GM21529 (cell line): ENCODE measurements around the gene TGFBR3.
A peak's percentile ranks its signal among the peaks of the same experiment; 100 is the strongest.
"Not testable (repeated sequence)": the region's sequence is repeated elsewhere in the genome, so short reads cannot be mapped to it uniquely, and the experiment has no call there.

Experiments
- ATAC-seq: cut with Tn5 transposase; IDR thresholded peaks from one replicate; pipeline ENCODE4 v1.9.1; 2021; ENCODE audit not compliant: unreplicated experiment

TGFBR3 gene

DNA sequence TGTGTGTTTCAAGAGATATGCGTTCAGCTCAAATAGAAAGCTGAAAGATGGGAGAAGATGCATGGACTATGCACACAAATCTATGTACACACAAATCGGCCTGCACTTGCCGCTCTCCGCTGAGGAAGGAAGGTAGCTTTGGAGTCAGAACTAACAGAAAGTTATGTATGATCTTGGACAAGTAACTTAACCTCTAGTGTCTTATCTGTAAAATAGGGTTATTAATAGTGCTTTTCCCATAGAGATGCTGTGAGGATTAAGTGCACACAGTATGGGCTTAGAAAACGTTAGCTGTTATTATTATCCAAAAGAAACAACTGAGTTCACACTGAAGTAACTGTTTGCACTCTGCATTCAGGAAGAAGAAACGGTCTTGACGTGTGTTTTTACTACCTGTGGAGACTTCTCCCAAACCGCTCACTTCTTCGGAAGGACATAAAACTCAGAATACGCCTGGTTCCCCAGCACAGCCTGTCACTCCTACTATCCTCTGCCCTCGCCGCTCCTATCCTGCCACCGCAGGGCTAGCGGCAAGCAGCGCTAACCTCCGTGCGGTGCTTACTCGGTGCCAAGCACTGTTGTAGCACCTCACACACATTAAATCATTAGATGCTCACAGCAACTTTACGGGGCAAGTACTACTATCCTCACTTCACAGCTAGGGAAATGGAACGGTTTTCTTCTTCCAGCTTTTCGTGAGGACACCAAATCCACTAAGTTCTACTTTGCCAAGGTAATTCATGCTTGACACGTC lies 1.3 kb downstream of the TGFBR3 start:
- ATAC-seq: no peak

DNA sequence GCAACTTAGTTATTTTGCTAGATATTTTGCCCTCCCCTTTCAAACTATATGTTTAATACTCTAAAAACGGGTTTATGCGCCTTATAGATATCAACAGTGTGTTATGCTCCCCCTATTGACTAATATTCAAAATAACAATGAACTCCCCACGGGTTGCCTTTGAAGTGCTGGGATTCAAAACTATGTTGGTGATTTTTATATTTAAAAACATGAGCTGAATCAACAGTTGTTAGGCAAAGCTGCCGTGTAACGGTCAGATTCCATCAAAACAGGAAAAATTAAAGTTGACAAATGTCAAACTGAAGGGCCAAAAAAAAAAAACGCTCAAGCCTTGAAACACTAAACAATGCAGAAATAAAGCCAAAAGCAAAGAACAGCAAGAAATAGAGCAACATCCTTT lies 2.5 kb downstream of the TGFBR3 start:
- no peak for ATAC-seq

GRCh38 chr1:91881280-91881679 lies 4.7 kb downstream of the TGFBR3 start:
- ATAC-seq: no peak

GRCh38 chr1:91879733-91880132 lies 6.2 kb downstream of the TGFBR3 start:
- no peak for ATAC-seq

DNA sequence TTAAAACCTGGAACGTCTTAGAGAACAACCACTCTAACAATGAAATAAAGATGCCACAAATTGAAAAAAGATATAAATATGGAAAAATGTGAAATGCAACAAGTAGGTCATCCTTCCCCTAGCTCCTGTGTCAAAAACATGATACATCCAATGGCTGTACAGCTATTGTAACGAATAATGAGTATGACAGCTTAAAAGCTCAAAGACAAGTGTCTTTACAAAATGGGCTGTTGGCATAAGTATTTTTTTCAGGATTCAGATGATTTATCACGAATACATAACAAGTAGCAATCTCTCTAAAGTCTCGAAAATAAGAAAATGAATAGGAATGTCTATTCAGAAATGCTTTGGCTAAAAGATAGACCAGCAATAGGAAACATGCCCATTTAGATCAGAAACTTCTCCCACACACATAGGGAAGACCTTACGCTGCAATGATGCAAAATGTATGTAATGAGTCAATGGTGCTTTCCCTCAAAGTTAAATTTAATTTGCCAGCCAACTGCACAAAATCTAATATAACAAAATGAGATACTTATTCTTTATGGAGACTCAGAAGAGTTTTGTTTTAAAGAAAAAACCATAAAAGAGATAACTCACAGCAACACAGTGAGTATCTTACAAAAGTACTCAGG lies 8.3 kb downstream of the TGFBR3 start:
- ATAC-seq: peak; percentile 52

- no peak for ATAC-seq
These were observed 9.0 kb downstream of the TGFBR3 start for GRCh38 chr1:91876781-91877573.

DNA sequence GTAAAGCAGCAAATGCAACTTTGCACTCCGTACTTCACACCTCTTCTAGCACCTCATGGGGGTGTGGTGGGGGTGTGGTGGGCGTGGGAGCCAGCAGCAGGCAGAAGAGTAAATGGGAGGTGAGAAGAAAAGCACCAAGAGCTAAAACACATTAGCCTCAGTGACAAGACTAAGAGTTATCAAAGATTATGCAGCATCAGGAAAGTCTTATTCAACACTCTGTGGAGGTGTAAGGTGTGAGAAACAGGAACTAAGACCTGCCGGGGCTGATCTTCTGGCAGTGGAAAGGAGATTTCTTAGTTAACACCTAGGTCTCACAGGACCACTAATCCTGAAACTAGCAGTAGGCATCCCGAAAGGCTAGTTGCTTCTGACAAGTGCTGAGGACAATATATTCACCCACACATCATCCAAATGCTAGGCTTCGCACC lies 9.9 kb downstream of the TGFBR3 start:
- peak; percentile 88 for ATAC-seq

DNA sequence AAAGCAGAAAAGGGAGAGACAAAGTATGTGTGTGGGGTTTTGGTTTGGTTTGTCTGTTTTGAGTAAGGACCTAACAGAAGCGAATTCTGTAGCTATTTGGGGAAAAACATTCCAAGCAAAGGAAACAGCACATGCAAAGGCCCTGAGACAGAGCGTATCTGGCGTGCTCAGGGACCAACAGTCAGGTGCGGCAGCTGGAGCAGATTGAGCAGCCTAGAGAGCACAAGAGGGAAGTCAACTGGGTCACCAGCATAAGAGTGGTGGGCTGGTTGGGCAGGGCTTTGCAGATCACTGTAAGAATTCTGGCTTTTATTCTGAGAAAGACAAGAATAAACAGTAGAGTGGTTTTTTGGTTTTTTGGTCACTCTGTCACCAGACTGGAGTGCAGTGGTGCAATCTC lies 11.8 kb downstream of the TGFBR3 start:
- no peak for ATAC-seq

GRCh38 chr1:91872559-91873081 lies 13.3 kb downstream of the TGFBR3 start:
- no peak for ATAC-seq

- ATAC-seq: no peak
These were observed 14.0 kb downstream of the TGFBR3 start for GRCh38 chr1:91872000-91872399.

DNA sequence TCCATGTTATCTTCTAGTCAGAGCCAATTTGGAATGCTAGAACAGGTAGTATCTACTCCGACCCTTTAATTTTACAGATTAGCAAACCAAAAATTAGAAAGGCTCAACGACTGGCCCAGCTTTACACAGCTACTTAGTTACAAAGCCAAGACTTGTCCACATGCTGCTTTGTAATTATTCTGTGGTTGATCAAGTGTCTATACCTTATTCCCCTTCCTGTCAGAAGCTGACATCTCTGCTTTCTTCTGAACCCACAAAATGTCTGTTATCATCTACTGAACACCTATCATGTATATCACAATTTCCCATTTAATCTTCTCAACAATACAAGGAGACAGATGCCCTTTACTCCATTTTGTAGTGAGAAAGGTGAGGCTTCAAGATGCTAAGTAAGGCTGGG lies 15.6 kb downstream of the TGFBR3 start:
- ATAC-seq: no peak

- no peak for ATAC-seq
These were observed 19.5 kb downstream of the TGFBR3 start for GRCh38 chr1:91866425-91866824.

GRCh38 chr1:91864017-91864700 lies 21.8 kb downstream of the TGFBR3 start:
- peak; percentile 53 for ATAC-seq

GRCh38 chr1:91863498-91863897 lies 22.5 kb downstream of the TGFBR3 start:
- no peak for ATAC-seq

- ATAC-seq: no peak
These were observed 23.8 kb downstream of the TGFBR3 start for GRCh38 chr1:91862120-91862519.

DNA sequence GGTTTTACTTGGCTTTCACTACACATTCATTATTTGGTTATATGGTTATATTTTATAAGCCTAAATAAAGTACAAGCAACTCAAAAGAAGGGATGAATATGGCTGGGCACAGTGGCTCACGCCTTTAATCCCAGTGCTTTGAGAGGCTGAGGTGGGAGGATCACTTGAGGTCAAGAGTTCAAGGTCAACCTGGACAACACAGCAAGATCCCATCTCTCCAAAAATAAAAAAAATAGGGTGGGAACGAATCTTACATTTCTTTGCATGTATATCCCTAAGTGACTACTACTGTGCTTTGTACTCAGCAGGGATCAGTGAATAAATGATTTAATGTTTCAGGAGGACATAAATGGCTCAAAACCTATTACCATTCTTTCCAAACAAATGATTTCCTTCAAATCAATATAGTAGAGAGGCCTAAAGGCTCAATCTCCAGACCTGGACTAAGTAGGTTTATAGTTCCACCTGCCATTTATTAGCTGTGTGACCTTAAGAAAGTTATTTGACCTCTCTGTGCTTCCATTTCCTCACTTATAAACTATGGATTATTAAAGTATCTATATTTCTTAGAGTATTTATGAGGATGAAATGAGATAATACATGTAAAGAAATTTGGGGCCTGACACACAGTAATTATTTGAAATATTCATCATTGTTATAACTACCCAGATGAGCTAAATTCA lies 28.3 kb downstream of the TGFBR3 start:
- no peak for ATAC-seq

DNA sequence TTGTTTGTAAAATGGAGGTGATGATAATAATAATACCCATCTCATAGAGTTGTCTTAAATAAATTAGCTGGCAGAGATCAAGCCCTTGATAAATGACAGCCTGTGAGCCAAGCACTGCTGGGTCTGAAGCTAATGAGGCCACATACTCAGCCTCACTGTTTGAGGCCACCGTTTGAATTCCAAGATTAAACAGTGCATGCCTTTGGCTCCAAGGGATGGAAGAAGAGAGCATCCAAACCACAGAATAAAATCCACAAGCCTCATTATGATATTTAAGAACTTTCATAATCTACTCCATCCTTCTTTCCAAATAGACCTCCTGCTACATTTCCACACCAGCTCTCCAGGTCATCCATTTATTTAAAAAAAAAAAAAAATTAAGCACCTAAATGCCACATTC lies 29.0 kb downstream of the TGFBR3 start:
- no peak for ATAC-seq

- ATAC-seq: no peak
These were observed 31.0 kb downstream of the TGFBR3 start for GRCh38 chr1:91854852-91855534.

DNA sequence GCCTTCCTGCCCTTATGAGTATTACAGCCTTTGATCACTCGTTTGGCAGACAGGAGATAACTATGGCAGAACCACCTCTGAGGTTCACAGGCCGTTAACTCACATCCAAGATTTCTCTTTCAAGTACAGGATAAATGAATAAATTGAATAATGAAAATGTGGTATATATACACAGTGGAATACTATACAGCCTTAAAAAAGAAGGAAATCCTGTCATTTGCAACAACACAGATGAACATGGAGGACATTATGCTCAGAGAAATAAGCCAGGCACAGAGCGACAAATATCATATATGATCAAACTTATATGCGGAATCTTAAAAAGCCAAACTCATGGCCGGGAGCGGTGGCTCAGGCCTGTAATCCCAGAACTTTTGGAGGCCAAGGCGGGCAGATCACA lies 32.6 kb downstream of the TGFBR3 start:
- no peak for ATAC-seq

DNA sequence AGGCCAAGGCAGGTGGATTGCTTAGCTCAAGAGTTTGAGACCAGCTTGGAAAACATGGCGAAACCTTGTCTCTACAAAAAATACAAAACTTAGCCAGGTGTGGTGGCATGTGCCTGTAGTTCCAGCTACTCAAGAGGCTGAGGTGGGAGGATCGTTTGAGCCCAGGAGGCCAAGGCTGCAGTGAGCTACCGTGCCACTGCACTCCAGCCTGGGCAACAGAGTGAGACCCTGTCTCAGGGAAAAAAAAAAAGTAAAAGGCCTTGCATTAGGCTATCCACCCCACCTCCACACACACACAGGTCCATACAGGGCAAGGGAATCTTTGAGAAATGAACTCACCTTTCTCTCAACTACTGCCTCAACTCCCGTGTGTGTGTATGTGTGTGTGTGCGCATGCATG lies 33.9 kb downstream of the TGFBR3 start:
- not testable (repeated sequence) for ATAC-seq
